Smooth muscle cell (in vitro differentiated cells): ENCODE results near the gene POR. TPM values are rescaled to one million over a fixed set of nuclear protein-coding genes. Genes with fewer than 3 reads are reported as not detected.

ENCODE experiments used
- DNase-seq: peaks from one replicate; lab custom pipeline; 2025; ENCODE audit not compliant: unreplicated experiment; lab: John Stamatoyannopoulos, UW
- H2AFZ ChIP-seq: fragments of 200-600 bp; sonication (generic); 2 replicates; pipeline ENCODE4 v1.6.0; 2016; ENCODE audit warnings: antibody characterized with exemption, low read depth, mild to moderate bottlenecking
- H3F3A ChIP-seq: fragments of 200-600 bp; sonication (generic); 2 replicates; pipeline ENCODE4 v1.6.0; 2017; ENCODE audit warnings: antibody characterized with exemption, low read depth
- H3K27ac ChIP-seq: fragments of 200-600 bp; sonication (generic); 2 replicates; pipeline ENCODE4 v1.5.1; 2016; ENCODE audit warnings: low read depth, mild to moderate bottlenecking
- H3K27me3 ChIP-seq: fragments of 200-600 bp; sonication (generic); 2 replicates; pipeline ENCODE4 v1.6.1; 2016; ENCODE audit warnings: low read depth, mild to moderate bottlenecking
- H3K36me3 ChIP-seq: fragments of 200-600 bp; sonication (generic); 2 replicates; pipeline ENCODE4 v1.5.1; 2016; ENCODE audit warnings: low read depth
- H3K4me1 ChIP-seq: fragments of 200-600 bp; sonication (generic); 2 replicates; pipeline ENCODE4 v1.5.1; 2016; ENCODE audit warnings: low read depth
- H3K4me2 ChIP-seq: fragments of 200-600 bp; sonication (generic); 2 replicates; pipeline ENCODE4 v1.6.0; 2016; ENCODE audit warnings: mild to moderate bottlenecking
- H3K4me3 ChIP-seq: fragments of 200-600 bp; sonication (generic); 2 replicates; pipeline ENCODE4 v1.5.1; 2016; ENCODE audit warnings: mild to moderate bottlenecking
- H3K79me2 ChIP-seq: fragments of 200-600 bp; sonication (generic); 2 replicates; pipeline ENCODE4 v1.6.0; 2016; ENCODE audit warnings: low read depth, mild to moderate bottlenecking
- H3K9ac ChIP-seq: fragments of 200-600 bp; sonication (generic); 2 replicates; pipeline ENCODE4 v1.6.0; 2016; ENCODE audit warnings: low read depth
- H3K9me3 ChIP-seq: fragments of 200-600 bp; sonication (generic); replicated peaks from 2 replicates; pipeline ENCODE4 v1.5.1; 2016; ENCODE audit warnings: low read depth
- H4K20me1 ChIP-seq: fragments of 200-600 bp; sonication (generic); 2 replicates; pipeline ENCODE4 v1.6.0; 2016; ENCODE audit warnings: low read depth
- CTCF ChIP-seq: fragments of 200-600 bp; sonication (generic); IDR thresholded peaks from 2 replicates; pipeline ENCODE4 v1.5.1; 2017; ENCODE audit warnings: borderline replicate concordance, mild to moderate bottlenecking, antibody characterized with exemption; ENCODE audit not compliant: insufficient read depth, poor library complexity, severe bottlenecking
- WGBS: methylation state at CpG from one replicate; pipeline ENCODE4 v1.1.7; 2016; ENCODE audit warnings: low lambda C conversion rate; 5-methylcytosine and 5-hydroxymethylcytosine counted together
- polyA plus RNA-seq: library from polyadenylated mRNA; unstranded; fragments of >200 nt; fragmentation: Nextera tagmentation; extraction: Ambion mirVana; gene quantifications from 2 replicates; pipeline ENCODE4 v1.2.1, GENCODE V29; 2016
- total RNA-seq: library from RNA; depleted of rRNA; stranded (reverse); fragments of >200 nt; gene quantifications from 2 replicates; pipeline ENCODE4 v1.2.3, GENCODE V29; 2014

POR gene
- total and polyA plus RNA-seq, 2 experiments from 2014 or later = 46.7 to 52.7 TPM

DNA sequence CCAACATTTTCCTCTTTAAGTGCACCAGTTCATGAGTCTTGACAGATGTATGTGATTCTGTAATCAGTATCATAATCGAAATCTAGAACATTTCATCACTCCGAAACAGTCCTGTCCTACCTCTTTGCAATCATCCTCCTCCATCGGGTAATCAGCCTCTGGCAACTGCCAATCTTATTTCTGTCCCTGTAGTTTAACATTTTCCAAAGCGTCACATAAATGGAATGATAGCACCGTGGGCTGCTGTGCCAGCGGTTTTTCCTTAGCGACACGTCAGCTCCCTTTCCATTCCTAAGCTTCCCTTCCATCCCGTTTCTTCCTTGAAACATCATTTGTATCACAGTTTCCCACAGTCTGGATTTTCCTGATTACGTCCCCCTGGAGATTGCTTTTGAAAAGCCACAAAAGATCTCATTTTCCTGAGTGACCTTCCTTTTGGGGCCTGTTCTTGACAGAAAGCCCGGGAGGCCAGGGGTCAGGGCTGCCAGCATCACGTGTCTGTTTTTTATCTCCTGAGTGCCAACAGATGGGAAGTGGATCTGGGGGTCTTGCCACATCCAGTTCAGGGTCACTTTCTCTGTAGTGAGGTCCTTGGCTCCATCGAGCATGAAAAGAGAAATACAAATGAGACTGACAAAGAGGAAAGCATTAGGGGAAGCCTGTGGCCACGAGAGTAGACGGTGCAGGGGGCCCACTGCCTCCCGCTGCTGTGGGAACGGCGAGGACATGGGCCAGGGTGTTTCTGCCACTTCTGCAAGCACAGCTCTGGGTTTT is 47.8 kb downstream of the POR start:
- Histone ChIP-seq H3K4me3 (no peak overlapping the region), H3K27me3 (no peaks in the 10 kb centered on the region), H4K20me1 (no peaks in the 10 kb centered on the region), H2AFZ (no peak overlapping the region), H3K4me1 (peaks cover 14% of the 10 kb centered on the region), H3K36me3 (no peaks in the 10 kb centered on the region), H3K79me2 (no peaks in the 10 kb centered on the region), H3K9ac (peak overlapping the region; percentile 81), H3F3A (no peaks in the 10 kb centered on the region), H3K9me3 (no peaks in the 10 kb centered on the region), H3K27ac (peak overlapping the region; percentile 96), H3K4me2 (peak overlapping the region; percentile 32)
- DNase-seq = no peak
- 49% methylated on average over 18 of the region's 18 CpGs for WGBS
- no peak for TF ChIP-seq CTCF

DNA sequence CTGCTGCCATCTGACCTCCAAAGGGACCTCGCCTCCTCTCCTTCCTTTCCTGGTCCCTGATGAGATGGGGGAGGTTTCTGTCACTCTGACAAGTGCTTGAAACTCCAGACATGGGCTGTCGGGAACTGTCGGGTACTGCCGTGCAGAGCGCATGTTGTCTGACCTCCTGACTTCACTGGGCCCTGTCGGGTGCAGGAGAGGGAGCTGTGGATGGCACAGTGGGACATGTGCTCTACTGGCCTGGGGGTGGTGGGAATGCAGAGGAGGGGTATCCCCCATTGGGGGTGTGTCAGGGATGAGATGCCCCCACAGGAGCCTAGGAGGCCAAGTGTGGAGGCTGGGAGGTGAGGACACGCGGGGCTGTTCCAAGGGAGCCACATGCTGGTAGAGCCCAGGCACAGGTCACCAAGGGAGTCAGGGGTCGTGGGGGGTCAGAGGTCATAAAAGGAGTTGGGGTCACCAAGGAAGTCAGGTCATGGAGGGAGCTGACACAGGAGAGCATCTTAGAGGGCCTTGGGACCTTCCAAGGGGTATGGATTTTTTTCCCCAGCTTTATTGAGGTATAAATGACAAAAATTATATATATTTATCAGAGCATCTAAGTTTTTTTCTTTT is 48.5 kb downstream of the POR start:
- H3K27ac ChIP-seq = peak overlapping the region; percentile 96
- H3F3A ChIP-seq = no peaks in the 10 kb centered on the region
- H3K4me3 ChIP-seq = no peak overlapping the region
- H4K20me1 ChIP-seq = no peaks in the 10 kb centered on the region
- peaks cover 14% of the 10 kb centered on the region for H3K4me1 ChIP-seq
- H2AFZ ChIP-seq = no peak overlapping the region
- H3K36me3 ChIP-seq = no peaks in the 10 kb centered on the region
- DNase-seq = no peak
- H3K9ac ChIP-seq = peak overlapping the region; percentile 81
- no peak for TF ChIP-seq CTCF
- no peaks in the 10 kb centered on the region for H3K79me2 ChIP-seq
- no peaks in the 10 kb centered on the region for H3K9me3 ChIP-seq
- H3K4me2 ChIP-seq = peak overlapping the region; percentile 32
- no peaks in the 10 kb centered on the region for H3K27me3 ChIP-seq
- WGBS = 86% methylated on average over 9 of the region's 9 CpGs

GRCh38 chr7:75965617-75966016 is 50.7 kb downstream of the POR start:
- H3K9me3 ChIP-seq = no peaks in the 10 kb centered on the region
- H3K4me2 ChIP-seq = no peak overlapping the region
- no peaks in the 10 kb centered on the region for H3K79me2 ChIP-seq
- no peaks in the 10 kb centered on the region for H3K36me3 ChIP-seq
- H3K27ac ChIP-seq = no peak overlapping the region
- no peak for TF ChIP-seq CTCF
- H2AFZ ChIP-seq = no peak overlapping the region
- H3K27me3 ChIP-seq = no peaks in the 10 kb centered on the region
- DNase-seq = no peak
- H4K20me1 ChIP-seq = peaks cover 5% of the 10 kb centered on the region
- H3K4me3 ChIP-seq = no peak overlapping the region
- H3K9ac ChIP-seq = no peak overlapping the region
- WGBS = 95% methylated on average over 13 of the region's 13 CpGs
- H3F3A ChIP-seq = no peaks in the 10 kb centered on the region
- peaks cover 14% of the 10 kb centered on the region for H3K4me1 ChIP-seq
